Kidney (tissue), 14 donors: ENCODE measurements around the gene KRTAP17-1. TPM values are rescaled to one million over a fixed set of nuclear protein-coding genes. Genes with fewer than 3 reads are reported as not detected.

ENCODE experiments used
- DNase-seq, 5 donors: peaks; one replicate each; pipeline ENCODE4 v3.0.0-alpha.2; 2013 to 2020
- FAIRE-seq: peaks from 2 replicates; lab custom pipeline; 2012; peaks lifted over from hg19 to GRCh38; lab: Jason Lieb, UNC
- H3K27ac ChIP-seq, 2 donors: one replicate each; pipeline ENCODE4 v1.7.0; 2013; ENCODE audit warnings: low read depth in 2 of 2, low read length in 2 of 2, inconsistent platforms in 1 of 2
- H3K27me3 ChIP-seq: one replicate; pipeline ENCODE4 v1.7.1; 2013; ENCODE audit warnings: low read length, inconsistent platforms; ENCODE audit not compliant: control insufficient read depth, insufficient read depth
- H3K36me3 ChIP-seq, 3 donors: one replicate each; pipeline versions ENCODE4 v1.7.0 to v1.7.1; 2013; ENCODE audit warnings: low read length in 3 of 3, control low read depth in 1 of 3, inconsistent platforms in 1 of 3; ENCODE audit not compliant: insufficient read depth in 3 of 3, control insufficient read depth in 2 of 3
- H3K4me1 ChIP-seq, 3 donors: one replicate each; pipeline versions ENCODE4 v1.7.0 to v1.7.1; 2013; ENCODE audit warnings: low read length in 3 of 3, inconsistent platforms in 1 of 3, low read depth in 1 of 3; ENCODE audit not compliant: control insufficient read depth in 2 of 3, insufficient read depth in 2 of 3
- H3K4me3 ChIP-seq, 3 donors: one replicate each; pipeline versions ENCODE4 v1.7.0 to v1.8.1; 2013; ENCODE audit warnings: low read length in 3 of 3, control low read depth in 1 of 3, inconsistent platforms in 1 of 3
- H3K9ac ChIP-seq, 3 donors: one replicate each; pipeline versions ENCODE4 v1.7.0 to v1.7.1; 2013; ENCODE audit warnings: low read length in 3 of 3, control low read depth in 1 of 3, inconsistent platforms in 1 of 3
- H3K9me3 ChIP-seq, 3 donors: one replicate each; pipeline versions ENCODE4 v1.7.0 to v1.7.1; 2013; ENCODE audit warnings: low read length in 3 of 3, control low read depth in 1 of 3, inconsistent platforms in 1 of 3; ENCODE audit not compliant: control insufficient read depth in 2 of 3, insufficient read depth in 1 of 3
- CTCF ChIP-seq: IDR thresholded peaks from 3 replicates; pipeline ENCODE4 v1.5.1; 2012; ENCODE audit warnings: mild to moderate bottlenecking, moderate library complexity, borderline replicate concordance; ENCODE audit not compliant: insufficient read depth; ENCODE audit errors: extremely low read depth
- intact Hi-C: fragments of 100-400 bp; cut with DNase I; formaldehyde crosslinking; loops from one replicate; pipeline ENCODE4 v1.11.1; 2022
- polyA plus RNA-seq: library from polyadenylated mRNA; stranded (reverse); fragments of 350-450 nt; fragmentation: Illumina TruSeq; extraction: RNeasy Lipid Tissue Mini Kit (QIAGEN cat#74804); gene quantifications from one replicate; pipeline ENCODE4 v1.2.3, GENCODE V29; 2014; ENCODE audit warnings: low read depth, low replicate concordance; ENCODE audit not compliant: insufficient read depth
- total RNA-seq: library from RNA; stranded (reverse); fragmentation: NEBNext Ultra II Directional; extraction: Animal tissue kit (Norgen Biotek cat#: 25700); gene quantifications from one replicate; pipeline ENCODE4 v1.2.1, GENCODE V29; 2021
- donor health status: control.
- donor health status: control.
- donor health status: control.
- donor health status: control.
- donor health status: control.
- donor health status: DM: yes; HTN: yes; CAD: no.
- donor health status: Normal renal cell carcinoma (clear cell type).

The KRTAP17-1 gene
- total and polyA plus RNA-seq, 2 donors from 2014 or later, result not detected

GRCh38 chr17:41333836-41334235, 18.3 kb upstream of the KRTAP17-1 start:
- Histone ChIP-seq H3K27me3 (no peaks in the 10 kb centered on the region), H3K27ac (no peak overlapping the region), H3K4me3 (no peak overlapping the region), H3K4me1 (no peaks in the 10 kb centered on the region), H3K36me3 (no peaks in the 10 kb centered on the region), H3K9ac (no peak overlapping the region), H3K9me3 (no peaks in the 10 kb centered on the region)
- intact Hi-C loops, result no loop called here
- no peak for TF ChIP-seq CTCF
- DNase-seq, result no peak
- FAIRE-seq, result no peak

GRCh38 chr17:41333098-41333497, 17.6 kb upstream of the KRTAP17-1 start:
- FAIRE-seq (no peak), DNase-seq (no peak)

GRCh38 chr17:41332239-41332638, 16.7 kb upstream of the KRTAP17-1 start:
- Histone ChIP-seq H3K4me3 (no peak overlapping the region), H3K36me3 (no peaks in the 10 kb centered on the region), H3K27ac (no peak overlapping the region), H3K27me3 (no peaks in the 10 kb centered on the region), H3K9me3 (no peaks in the 10 kb centered on the region), H3K9ac (no peak overlapping the region), H3K4me1 (no peaks in the 10 kb centered on the region)
- FAIRE-seq (no peak), DNase-seq (no peak)
- intact Hi-C loops, result no loop called here
- TF ChIP-seq CTCF, result no peak

More at GRCh38 chr17:41333098-41333497, 17.6 kb upstream of the KRTAP17-1 start:
- TF ChIP-seq CTCF, result no peak
- Histone ChIP-seq H3K27ac (no peak overlapping the region), H3K4me3 (no peak overlapping the region), H3K4me1 (no peaks in the 10 kb centered on the region), H3K27me3 (no peaks in the 10 kb centered on the region), H3K9me3 (no peaks in the 10 kb centered on the region), H3K36me3 (no peaks in the 10 kb centered on the region), H3K9ac (no peak overlapping the region)
- intact Hi-C loops, result no loop called here

- Histone ChIP-seq H3K4me3 (no peak overlapping the region), H3K36me3 (no peaks in the 10 kb centered on the region), H3K9ac (no peak overlapping the region), H3K4me1 (no peaks in the 10 kb centered on the region), H3K27me3 (no peaks in the 10 kb centered on the region), H3K9me3 (no peaks in the 10 kb centered on the region), H3K27ac (no peak overlapping the region)
- intact Hi-C loops, result no loop called here
- FAIRE-seq, result no peak
- DNase-seq, result no peak
- no peak for TF ChIP-seq CTCF
Measured at GRCh38 chr17:41331606-41332005, 16.1 kb upstream of the KRTAP17-1 start.
